CD14-positive monocyte (primary cell): ENCODE measurements around the gene TMEM179. TPM values are rescaled to one million over a fixed set of nuclear protein-coding genes. Genes with fewer than 3 reads are reported as not detected.

Experiments used
- DNase-seq, 3 donors: peaks; one replicate each; pipeline ENCODE4 v3.0.0-alpha.2; 2011 to 2022
- H2AFZ ChIP-seq: 2 replicates; pipeline ENCODE4 v1.6.0; 2012; ENCODE audit warnings: mild to moderate bottlenecking, low read depth, low read length, inconsistent platforms; ENCODE audit not compliant: insufficient read depth, poor library complexity, severe bottlenecking
- H3K27ac ChIP-seq, 2 donors: 1 replicate in 1 of 2; 2 replicates in 1 of 2; pipeline ENCODE4 v1.5.1; 2012 to 2013; ENCODE audit warnings: low read length in 2 of 2, control low read depth in 1 of 2, inconsistent platforms in 1 of 2, low read depth in 1 of 2, mild to moderate bottlenecking in 1 of 2
- H3K27me3 ChIP-seq, 2 donors: one replicate each; pipeline versions ENCODE4 v1.6.0 to v1.6.1; 2011 to 2013; ENCODE audit warnings: low read length in 2 of 2; ENCODE audit not compliant: control insufficient read depth in 2 of 2, insufficient read depth in 2 of 2
- H3K36me3 ChIP-seq, 2 donors: replicated peaks in 1 of 2; 1 replicate in 1 of 2; 2 replicates in 1 of 2; pipeline versions ENCODE4 v1.5.1 to v1.6.1; 2012 to 2013; ENCODE audit warnings: low read length in 2 of 2, control low read depth in 1 of 2, inconsistent platforms in 1 of 2, mild to moderate bottlenecking in 1 of 2; ENCODE audit not compliant: insufficient read depth in 2 of 2, control insufficient read depth in 1 of 2
- H3K4me1 ChIP-seq, 2 donors: 1 replicate in 1 of 2; 2 replicates in 1 of 2; pipeline versions ENCODE4 v1.5.1 to v1.6.1; 2012 to 2013; ENCODE audit warnings: low read length in 2 of 2, control low read depth in 1 of 2, inconsistent platforms in 1 of 2, mild to moderate bottlenecking in 1 of 2, moderate library complexity in 1 of 2; ENCODE audit not compliant: insufficient read depth in 2 of 2, control insufficient read depth in 1 of 2
- H3K4me2 ChIP-seq: replicated peaks from 2 replicates; pipeline ENCODE3; 2012; ENCODE audit warnings: low read length, moderate library complexity, mild to moderate bottlenecking; ENCODE audit not compliant: poor library complexity, severe bottlenecking; ENCODE audit errors: extremely low read depth
- H3K4me3 ChIP-seq, 3 experiments: fragments of 200-600 bp in 1 of 3; sonication (generic) in 1 of 3; replicated peaks in 1 of 3; 1 replicate in 2 of 3; 2 replicates in 1 of 3; pipeline ENCODE4 v1.5.1; 2011 to 2013; ENCODE audit warnings: low read length in 3 of 3, mild to moderate bottlenecking in 3 of 3, control low read depth in 2 of 3, low read depth in 2 of 3, inconsistent platforms in 1 of 3, moderate library complexity in 1 of 3
- H3K79me2 ChIP-seq: 2 replicates; pipeline ENCODE4 v1.6.0; 2012; ENCODE audit warnings: mild to moderate bottlenecking, control low read depth, inconsistent platforms, low read length, moderate library complexity; ENCODE audit not compliant: insufficient read depth
- H3K9ac ChIP-seq: 2 replicates; pipeline ENCODE4 v1.6.0; 2017; ENCODE audit warnings: low read length, mild to moderate bottlenecking; ENCODE audit not compliant: insufficient read depth, poor library complexity, severe bottlenecking
- H3K9me3 ChIP-seq, 2 donors: replicated peaks in 1 of 2; 1 replicate in 1 of 2; 2 replicates in 1 of 2; pipeline versions ENCODE4 v1.5.1 to v1.6.1; 2012 to 2013; ENCODE audit warnings: low read length in 2 of 2, control low read depth in 1 of 2; ENCODE audit not compliant: control insufficient read depth in 1 of 2, insufficient read depth in 1 of 2
- H4K20me1 ChIP-seq: 2 replicates; pipeline ENCODE4 v1.6.0; 2012; ENCODE audit warnings: mild to moderate bottlenecking, low read length, control low read depth, moderate library complexity; ENCODE audit not compliant: insufficient read depth
- H3K27ac Mint-ChIP-seq, 7 donors: one replicate each; pipeline ENCODE4 v1.8.0; 2020; ENCODE audit warnings: mild to moderate bottlenecking in 7 of 7, mixed read lengths in 7 of 7, moderate library complexity in 6 of 7, inconsistent platforms in 2 of 7
- H3K27me3 Mint-ChIP-seq, 3 donors: one replicate each; pipeline ENCODE4 v1.8.0; 2021 to 2022; ENCODE audit warnings: low read depth in 3 of 3, mild to moderate bottlenecking in 3 of 3, mixed read lengths in 3 of 3, moderate library complexity in 3 of 3, inconsistent platforms in 1 of 3
- H3K36me3 Mint-ChIP-seq, 2 donors: one replicate each; pipeline ENCODE4 v1.8.0; 2020; ENCODE audit warnings: mixed read lengths in 2 of 2, inconsistent platforms in 1 of 2, mild to moderate bottlenecking in 1 of 2
- H3K4me1 Mint-ChIP-seq: one replicate; pipeline ENCODE4 v1.8.0; 2020; ENCODE audit warnings: mild to moderate bottlenecking, mixed read lengths
- H3K4me3 Mint-ChIP-seq, 2 donors: one replicate each; pipeline ENCODE4 v1.8.0; 2020; ENCODE audit warnings: mild to moderate bottlenecking in 2 of 2, mixed read lengths in 2 of 2, moderate library complexity in 1 of 2
- H3K9me3 Mint-ChIP-seq, 7 donors: one replicate each; pipeline ENCODE4 v1.8.0; 2020 to 2022; ENCODE audit warnings: mixed read lengths in 7 of 7, mild to moderate bottlenecking in 6 of 7, moderate library complexity in 6 of 7, inconsistent platforms in 2 of 7
- CTCF ChIP-seq: fragments of 200-600 bp; IDR thresholded peaks from one replicate; pipeline ENCODE4 v1.8.0; 2022; ENCODE audit warnings: antibody characterized with exemption, mild to moderate bottlenecking
- WGBS: methylation state at CpG from one replicate; pipeline ENCODE4 v1.1.5; 2013; ENCODE audit warnings: missing lambda C conversion rate; ENCODE audit not compliant: insufficient coverage; 5-methylcytosine and 5-hydroxymethylcytosine counted together
- intact Hi-C, 2 donors: fragments of 100-400 bp; cut with micrococcal nuclease; formaldehyde crosslinking; loops; one replicate each; pipeline versions ENCODE4 v1.15.0 to v1.15.1; 2023
- polyA plus RNA-seq, 3 donors: library from polyadenylated mRNA; depleted of rRNA in 1 of 3; unstranded in 2 of 3; stranded (reverse) in 1 of 3; fragments of 300-500 nt in 2 of 3; fragments of >200 nt in 1 of 3; fragmentation: Illumina TruSeq in 2 of 3; gene quantifications; 1 replicate in 2 of 3; 2 replicates in 1 of 3; pipeline ENCODE4 v1.2.3, GENCODE V29; 2012 to 2021

TMEM179 gene
- polyA plus RNA-seq, 3 donors, result not detected

GRCh38 chr14:104601786-104602185 lies 2.8 kb downstream of the TMEM179 start:
- no peaks in the 10 kb centered on the region for H3K36me3 Mint-ChIP-seq
- H3K27ac Mint-ChIP-seq, result no peak overlapping the region
- no peak overlapping the region for H3K4me2 ChIP-seq
- H3K36me3 ChIP-seq, result no peaks in the 10 kb centered on the region
- no peak overlapping the region for H3K27ac ChIP-seq
- intact Hi-C loops, result no loop called here
- WGBS, result 86% methylated on average over 8 of the region's 9 CpGs
- peaks cover 27 to 42% (median 39%) of the 10 kb centered on the region in 3 donors for H3K27me3 Mint-ChIP-seq
- no peak for DNase-seq
- H3K9ac ChIP-seq, result no peak overlapping the region
- no peaks in the 10 kb centered on the region for H3K4me1 ChIP-seq
- no peak overlapping the region for H3K4me3 ChIP-seq
- peaks cover 2% of the 10 kb centered on the region for H3K4me1 Mint-ChIP-seq
- peaks cover 0 to 9% (median 2%) of the 10 kb centered on the region in 7 donors for H3K9me3 Mint-ChIP-seq
- TF ChIP-seq CTCF, result no peak
- peaks cover 0 to 26% of the 10 kb centered on the region in 2 donors for H3K27me3 ChIP-seq
- no peaks in the 10 kb centered on the region for H4K20me1 ChIP-seq
- no peaks in the 10 kb centered on the region for H3K79me2 ChIP-seq
- no peak overlapping the region for H3K4me3 Mint-ChIP-seq
- H3K9me3 ChIP-seq, result no peaks in the 10 kb centered on the region
- no peak overlapping the region for H2AFZ ChIP-seq

- no peak overlapping the region for H2AFZ ChIP-seq
- intact Hi-C loops, result no loop called here
- Mint-ChIP-seq H3K9me3 (peaks cover 0 to 9% (median 2%) of the 10 kb centered on the region in 7 donors), H3K4me1 (peaks cover 2% of the 10 kb centered on the region), H3K27ac (no peak overlapping the region), H3K4me3 (no peak overlapping the region), H3K27me3 (peaks cover 25 to 35% (median 33%) of the 10 kb centered on the region in 3 donors), H3K36me3 (no peaks in the 10 kb centered on the region)
- H3K27ac ChIP-seq, result no peak overlapping the region
- no peak overlapping the region for H3K4me3 ChIP-seq
- H3K9ac ChIP-seq, result no peak overlapping the region
- H3K36me3 ChIP-seq, result no peaks in the 10 kb centered on the region
- H3K4me1 ChIP-seq, result no peaks in the 10 kb centered on the region
- H3K27me3 ChIP-seq, result peaks cover 0 to 21% of the 10 kb centered on the region in 2 donors
- no peaks in the 10 kb centered on the region for H4K20me1 ChIP-seq
- H3K9me3 ChIP-seq, result no peaks in the 10 kb centered on the region
- no peak overlapping the region for H3K4me2 ChIP-seq
- no peak for TF ChIP-seq CTCF
- H3K79me2 ChIP-seq, result no peaks in the 10 kb centered on the region
- 97% methylated on average over 7 of the region's 8 CpGs for WGBS
- no peak for DNase-seq
Observed at GRCh38 chr14:104600805-104601204, 3.8 kb downstream of the TMEM179 start.
